Left lung (tissue), 10 donors: ENCODE results near the gene RNF181. TPM values are rescaled to one million over a fixed set of nuclear protein-coding genes. Genes with fewer than 3 reads are reported as not detected.
"Not testable (repeated sequence)": the region's sequence is repeated elsewhere in the genome, so short reads cannot be mapped to it uniquely, and the experiment has no call there.

ENCODE experiments used
- ATAC-seq: fragments of 200-7000 bp; cut with Tn5 transposase; one replicate; pipeline ENCODE4 v1.9.1; 2020; ENCODE audit warnings: moderate library complexity
- DNase-seq, 4 donors: peaks; one replicate each; pipeline ENCODE4 v3.0.0-alpha.2; 2013 to 2020
- H3K27ac ChIP-seq, 2 donors: fragments of 200-600 bp; sonication (generic) in 1 of 2; one replicate each; pipeline versions ENCODE4 v1.5.0 to v1.8.0; 2020 to 2021
- H3K27me3 ChIP-seq, 2 donors: fragments of 200-600 bp; sonication (generic) in 1 of 2; one replicate each; pipeline versions ENCODE4 v1.5.0 to v1.8.0; 2020 to 2021
- H3K36me3 ChIP-seq, 2 donors: fragments of 200-600 bp; sonication (generic) in 1 of 2; one replicate each; pipeline versions ENCODE4 v1.5.0 to v1.8.0; 2020 to 2021
- H3K4me1 ChIP-seq, 2 donors: fragments of 200-600 bp; one replicate each; pipeline ENCODE4 v1.8.0; 2021
- H3K4me3 ChIP-seq, 2 donors: fragments of 200-600 bp; sonication (generic) in 1 of 2; one replicate each; pipeline versions ENCODE4 v1.5.0 to v1.8.0; 2020 to 2021; ENCODE audit warnings: mild to moderate bottlenecking in 1 of 2
- H3K9me3 ChIP-seq, 2 donors: fragments of 200-600 bp; sonication (generic) in 1 of 2; one replicate each; pipeline versions ENCODE4 v1.5.0 to v1.8.0; 2020 to 2021
- intact Hi-C, 2 donors: fragments of 100-400 bp; cut with DNase I; formaldehyde crosslinking; loops; one replicate each; pipeline versions ENCODE4 v1.11.2 to v1.14.2; 2022
- polyA plus RNA-seq, 6 donors: library from polyadenylated mRNA; unstranded; fragments of 120-200 nt; gene quantifications; one replicate each; pipeline ENCODE4 v1.2.1, GENCODE V29; 2013; ENCODE audit not compliant: insufficient read length in 6 of 6
- total RNA-seq, 2 donors: library from RNA; stranded (reverse); fragmentation: NEBNext Ultra II Directional; extraction: Animal tissue kit (Norgen Biotek cat#: 25700); gene quantifications; one replicate each; pipeline ENCODE4 v1.2.1, GENCODE V29; 2021
- TF ChIP-seq, protein P1 (sequence below), 2 donors: fragments of 200-600 bp; sonication (generic) in 1 of 2; IDR thresholded peaks; one replicate each; pipeline versions ENCODE4 v1.5.0 to v1.8.0; 2021; ENCODE audit warnings: antibody characterized with exemption in 2 of 2
- donor health status: DM: no; HTN: yes; CAD: no.
- donor health status: DM: no; HTN: no; CAD: no.

Gene RNF181
- total and polyA plus RNA-seq, 8 donors = 94.9 to 109 (median 101) TPM

DNA sequence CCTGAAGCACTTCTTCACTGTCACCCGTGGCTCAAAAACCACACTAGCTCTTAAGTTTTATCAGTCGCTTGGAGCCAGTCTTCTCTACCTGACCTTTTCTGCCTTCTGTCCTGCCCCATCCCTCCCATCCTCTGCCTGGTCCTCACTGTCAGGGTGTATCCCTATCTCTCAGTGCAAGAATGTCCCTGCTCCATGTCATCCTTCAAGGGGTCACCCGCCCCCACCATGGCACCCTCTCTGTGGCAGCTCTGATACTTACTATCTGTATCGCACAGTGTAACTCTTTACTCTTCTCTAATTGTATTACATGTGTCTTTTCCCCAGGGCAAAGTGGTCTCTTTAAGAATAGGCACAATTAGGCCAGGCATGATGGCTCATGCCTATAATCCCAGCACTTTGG is 6.9 kb upstream of the RNF181 start:
- Histone ChIP-seq H3K36me3 (no peaks in the 10 kb centered on the region), H3K4me1 (peaks cover 63 to 89% of the 10 kb centered on the region in 2 donors), H3K4me3 (no peak overlapping the region), H3K27me3 (no peaks in the 10 kb centered on the region), H3K27ac (peak overlapping the region; percentile 89 to 92), H3K9me3 (no peaks in the 10 kb centered on the region)
- no peak for ATAC-seq
- TF ChIP-seq, protein P1, sequence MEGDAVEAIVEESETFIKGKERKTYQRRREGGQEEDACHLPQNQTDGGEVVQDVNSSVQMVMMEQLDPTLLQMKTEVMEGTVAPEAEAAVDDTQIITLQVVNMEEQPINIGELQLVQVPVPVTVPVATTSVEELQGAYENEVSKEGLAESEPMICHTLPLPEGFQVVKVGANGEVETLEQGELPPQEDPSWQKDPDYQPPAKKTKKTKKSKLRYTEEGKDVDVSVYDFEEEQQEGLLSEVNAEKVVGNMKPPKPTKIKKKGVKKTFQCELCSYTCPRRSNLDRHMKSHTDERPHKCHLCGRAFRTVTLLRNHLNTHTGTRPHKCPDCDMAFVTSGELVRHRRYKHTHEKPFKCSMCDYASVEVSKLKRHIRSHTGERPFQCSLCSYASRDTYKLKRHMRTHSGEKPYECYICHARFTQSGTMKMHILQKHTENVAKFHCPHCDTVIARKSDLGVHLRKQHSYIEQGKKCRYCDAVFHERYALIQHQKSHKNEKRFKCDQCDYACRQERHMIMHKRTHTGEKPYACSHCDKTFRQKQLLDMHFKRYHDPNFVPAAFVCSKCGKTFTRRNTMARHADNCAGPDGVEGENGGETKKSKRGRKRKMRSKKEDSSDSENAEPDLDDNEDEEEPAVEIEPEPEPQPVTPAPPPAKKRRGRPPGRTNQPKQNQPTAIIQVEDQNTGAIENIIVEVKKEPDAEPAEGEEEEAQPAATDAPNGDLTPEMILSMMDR (IDR thresholded peaks at IDR 0.05) = no peak
- intact Hi-C loops = no loop called here
- DNase-seq = no peak

DNA sequence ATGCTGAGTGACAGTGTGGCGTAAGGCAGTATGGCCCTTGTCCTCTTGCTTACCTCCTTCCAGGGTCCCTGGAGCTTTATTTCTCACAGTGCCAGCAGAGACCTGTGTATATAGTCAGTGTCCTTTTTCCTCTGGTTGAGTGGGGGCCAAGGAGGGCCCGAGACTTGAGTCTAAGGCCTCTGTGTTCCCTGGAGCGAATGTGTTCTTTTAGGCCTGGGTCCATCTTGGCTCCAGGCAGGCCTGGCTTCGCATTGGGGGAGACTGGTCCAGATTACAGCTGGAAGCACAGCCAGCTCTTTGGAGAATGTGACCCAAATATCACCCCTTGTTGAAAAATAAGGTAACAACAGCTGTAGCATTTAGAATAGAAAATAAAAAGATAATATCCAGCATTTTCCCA is 6.4 kb upstream of the RNF181 start:
- no peaks in the 10 kb centered on the region for H3K27me3 ChIP-seq
- H3K4me3 ChIP-seq = no peak overlapping the region
- H3K27ac ChIP-seq = peak overlapping the region; percentile 89 to 92
- peaks cover 63 to 89% of the 10 kb centered on the region in 2 donors for H3K4me1 ChIP-seq
- TF ChIP-seq, protein P1 (IDR thresholded peaks at IDR 0.05) = no peak
- no peak for ATAC-seq
- intact Hi-C loops = no loop called here
- DNase-seq = peak in 1 of 4 donors; percentile 55
- H3K36me3 ChIP-seq = no peaks in the 10 kb centered on the region
- no peaks in the 10 kb centered on the region for H3K9me3 ChIP-seq

DNA sequence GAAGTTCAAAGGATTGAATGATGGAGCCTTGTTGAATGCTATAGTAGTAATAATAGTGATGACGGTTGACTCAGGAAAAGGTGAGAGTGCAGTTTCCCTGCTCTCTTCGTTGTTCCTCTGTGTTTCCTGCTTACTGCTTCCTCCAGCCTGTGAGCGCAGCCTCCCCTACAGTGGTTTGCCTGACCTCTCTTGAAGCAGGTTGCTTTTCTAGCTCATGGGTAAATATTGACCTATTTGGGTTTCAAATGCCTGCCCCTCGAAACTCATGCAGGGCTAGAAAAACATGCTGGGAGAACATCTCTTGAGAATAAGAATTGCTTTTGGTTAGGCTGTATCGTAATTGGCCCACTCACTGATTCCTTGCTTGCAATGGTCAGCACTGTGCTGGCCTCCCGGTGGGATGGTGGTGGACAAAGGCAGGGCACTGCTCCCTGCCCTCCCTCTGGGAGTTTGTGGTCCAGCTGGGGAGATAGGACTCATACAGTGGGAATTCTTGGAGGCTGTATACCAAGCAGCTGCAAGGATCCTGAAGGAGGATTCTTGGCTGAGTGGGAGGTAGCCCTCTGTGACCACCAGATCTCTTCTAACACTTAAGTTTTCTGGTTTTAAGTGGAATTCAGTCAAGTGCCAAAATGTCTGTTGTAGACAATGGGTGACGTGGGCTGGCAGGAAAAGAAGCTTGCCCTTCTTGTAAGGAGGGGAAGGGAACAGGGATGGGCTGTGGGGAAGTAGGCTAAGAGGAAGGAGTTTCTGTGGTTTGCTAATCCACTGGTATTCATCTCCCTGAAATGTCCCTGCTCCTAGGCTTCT is 5.4 kb upstream of the RNF181 start:
- no peaks in the 10 kb centered on the region for H3K27me3 ChIP-seq
- peak overlapping the region; percentile 89 to 92 for H3K27ac ChIP-seq
- intact Hi-C loops = no loop called here
- ATAC-seq (peak; percentile 66), DNase-seq (peak in 2 of 4 donors; percentile 71 to 73)
- TF ChIP-seq, protein P1 (IDR thresholded peaks at IDR 0.05) = no peak
- H3K9me3 ChIP-seq = no peaks in the 10 kb centered on the region
- peaks cover 67 to 87% of the 10 kb centered on the region in 2 donors for H3K4me1 ChIP-seq
- H3K36me3 ChIP-seq = no peaks in the 10 kb centered on the region
- H3K4me3 ChIP-seq = no peak overlapping the region

DNA sequence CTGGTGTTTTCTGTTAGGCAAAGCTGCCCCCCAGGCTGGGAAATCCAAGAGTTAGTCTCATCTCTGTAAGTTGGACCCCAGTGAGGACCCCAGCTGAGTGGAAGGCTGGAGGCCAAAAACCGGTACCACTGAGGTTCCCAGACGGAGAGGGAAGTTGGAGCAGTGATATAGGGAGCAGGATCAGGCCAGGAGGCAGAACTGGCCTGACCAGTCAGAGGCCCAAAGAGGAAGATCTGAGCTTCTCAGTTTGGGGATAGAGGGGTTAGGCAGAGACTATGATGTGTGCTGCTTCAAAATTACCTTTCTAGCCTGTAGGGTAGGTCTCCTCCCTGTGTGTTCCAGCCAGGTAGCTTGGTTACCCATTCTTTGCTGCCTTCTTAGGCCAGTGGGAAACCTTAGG is 4.6 kb upstream of the RNF181 start:
- DNase-seq (no peak), ATAC-seq (no peak)
- peaks cover 59 to 79% of the 10 kb centered on the region in 2 donors for H3K4me1 ChIP-seq
- TF ChIP-seq, protein P1 (IDR thresholded peaks at IDR 0.05) = no peak
- H3K27ac ChIP-seq = peak overlapping the region; percentile 89 to 92
- intact Hi-C loops = no loop called here
- no peak overlapping the region for H3K4me3 ChIP-seq
- H3K36me3 ChIP-seq = no peaks in the 10 kb centered on the region
- H3K27me3 ChIP-seq = no peaks in the 10 kb centered on the region
- no peaks in the 10 kb centered on the region for H3K9me3 ChIP-seq

DNA sequence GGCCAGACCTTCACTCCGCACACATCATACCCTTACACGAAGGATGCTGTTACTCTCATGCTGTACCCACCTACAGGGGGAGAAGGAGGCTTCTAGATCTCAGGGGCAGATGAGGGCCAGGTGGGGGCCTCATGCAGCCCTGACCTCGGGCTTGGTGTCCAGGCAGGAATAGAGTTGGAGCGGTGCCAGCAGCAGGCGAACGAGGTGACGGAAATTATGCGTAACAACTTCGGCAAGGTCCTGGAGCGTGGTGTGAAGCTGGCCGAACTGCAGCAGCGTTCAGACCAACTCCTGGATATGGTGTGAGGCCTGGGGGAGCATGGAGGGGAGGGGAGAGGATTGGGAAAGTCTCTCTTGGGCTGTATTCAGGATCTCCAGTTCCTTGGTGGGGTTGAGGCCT is 4.0 kb upstream of the RNF181 start:
- DNase-seq = no peak
- ATAC-seq = no peak
- TF ChIP-seq, protein P1 (IDR thresholded peaks at IDR 0.05) = no peak
- Histone ChIP-seq H3K4me1 (peaks cover 61 to 78% of the 10 kb centered on the region in 2 donors), H3K27me3 (no peaks in the 10 kb centered on the region), H3K4me3 (no peak overlapping the region), H3K27ac (peak overlapping the region; percentile 89 to 92), H3K9me3 (no peaks in the 10 kb centered on the region), H3K36me3 (peaks cover 0 to 2% of the 10 kb centered on the region in 2 donors)
- intact Hi-C loops = no loop called here

DNA sequence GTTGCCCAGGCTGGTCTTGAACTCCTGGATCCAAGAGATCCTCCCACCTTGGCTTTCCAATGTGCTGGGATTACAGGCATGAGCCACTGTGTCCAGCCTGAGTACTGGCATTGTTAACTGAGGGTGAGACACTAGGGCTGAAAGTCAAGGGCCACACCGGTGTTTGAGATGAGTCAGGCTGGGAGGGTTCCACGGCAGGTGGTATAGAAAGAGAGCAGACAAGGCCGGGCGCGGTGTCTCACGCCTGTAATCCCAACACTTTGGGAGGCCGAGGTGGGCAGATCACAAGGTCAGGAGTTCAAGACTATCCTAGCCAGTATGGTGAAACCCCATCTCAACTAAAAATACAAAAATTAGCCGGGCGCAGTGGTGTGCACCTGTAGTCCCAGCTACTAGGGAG is 3.2 kb upstream of the RNF181 start:
- ATAC-seq, intact Hi-C loops, H3K36me3 ChIP-seq, H3K9me3 ChIP-seq, H3K27me3 ChIP-seq, DNase-seq, H3K4me3 ChIP-seq: not testable (repeated sequence)
- peak overlapping the region in 1 of 2 donors; percentile 92 for H3K27ac ChIP-seq
- peaks cover 60 to 78% of the 10 kb centered on the region in 2 donors for H3K4me1 ChIP-seq
